Activated CD4-positive, alpha-beta T cell treated with anti-CD3 and anti-CD28 coated beads, Interleukin-10, Interleukin-2, amounts not matched to agents 100 ng/mL and 50 ng/mL, durations not matched to agents 16 hours and 8 hours (primary cell): ENCODE measurements around the gene RCSD1.

Experiments used
- DNase-seq: peaks from one replicate; pipeline ENCODE4 v3.0.0-alpha.2; 2020

The RCSD1 gene

DNA sequence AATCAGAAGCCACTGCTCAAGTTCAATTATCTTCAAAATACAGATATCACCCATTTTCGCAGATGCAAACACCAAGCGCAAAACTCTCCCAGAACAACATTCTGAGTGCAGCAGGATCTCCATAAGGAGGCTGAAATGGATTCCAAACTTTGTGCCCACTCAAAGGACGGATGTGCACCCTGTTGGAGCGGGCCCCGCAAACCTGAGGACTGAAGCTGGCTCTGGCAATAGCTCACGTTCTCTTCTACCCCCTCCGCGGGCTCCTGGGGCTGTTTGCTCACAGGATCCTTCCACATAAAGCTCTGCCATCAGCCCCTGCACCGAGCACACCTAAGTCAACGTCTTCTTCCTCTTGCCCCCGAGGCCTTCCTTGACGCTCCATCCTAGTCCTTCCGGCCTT is 11.7 kb upstream of the RCSD1 start:
- no peak for DNase-seq

DNA sequence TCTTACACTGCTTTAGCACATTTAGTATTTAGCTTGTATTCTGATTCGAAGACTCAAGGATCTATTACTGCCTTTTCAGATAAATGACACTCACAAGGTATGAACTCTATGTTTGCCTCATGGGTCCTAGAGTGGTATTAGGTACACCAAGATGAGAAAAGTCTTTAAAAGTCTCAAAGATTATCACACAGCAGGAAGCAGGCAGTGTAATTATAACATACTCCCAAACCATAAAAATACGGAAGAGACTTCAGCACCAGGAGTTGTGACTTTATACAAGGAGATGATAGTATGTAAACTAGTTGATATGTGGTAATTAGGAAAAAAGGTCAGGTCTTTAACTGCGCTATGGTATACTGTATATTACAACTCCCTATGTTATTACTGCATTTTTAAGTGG is 11.2 kb upstream of the RCSD1 start:
- DNase-seq, result no peak

DNA sequence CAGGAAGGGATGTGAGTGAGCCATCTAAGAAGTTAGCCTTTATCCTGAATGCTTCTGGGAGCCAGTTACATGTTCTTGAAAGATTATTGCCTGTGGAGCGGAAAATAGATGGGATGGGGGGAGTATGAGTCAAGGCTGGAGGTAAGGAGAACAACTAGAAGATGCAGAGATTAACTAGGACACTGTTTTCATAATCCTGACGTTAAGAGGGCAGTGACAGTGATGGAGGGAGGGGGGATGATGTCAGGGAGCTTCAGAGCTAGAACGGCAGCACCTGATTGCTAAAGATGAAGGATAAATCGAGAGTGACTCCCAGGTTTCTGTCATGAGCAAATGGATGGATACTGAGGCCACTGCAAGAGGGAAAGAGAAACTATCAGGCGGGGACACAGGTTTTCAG is 10.0 kb upstream of the RCSD1 start:
- no peak for DNase-seq

- DNase-seq, result no peak
These were observed 8.2 kb upstream of the RCSD1 start for GRCh38 chr1:167621780-167622313.

- DNase-seq, result no peak
These were observed 6.1 kb upstream of the RCSD1 start for GRCh38 chr1:167623951-167624350.

- no peak for DNase-seq
These were observed 4.8 kb upstream of the RCSD1 start for GRCh38 chr1:167625040-167625823.

DNA sequence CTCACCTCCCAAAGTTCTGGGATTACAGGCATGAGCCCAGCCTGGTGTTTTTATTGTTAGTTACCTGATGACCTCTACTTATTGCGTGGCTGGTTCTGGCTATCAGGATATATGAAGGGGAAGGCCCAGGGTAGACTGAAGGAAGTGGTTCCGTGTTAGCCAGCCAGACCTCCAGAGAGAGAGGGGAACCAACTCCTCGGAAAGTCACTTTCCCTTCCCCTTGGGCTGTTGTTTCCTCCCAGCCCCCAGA is 2.5 kb upstream of the RCSD1 start:
- DNase-seq, result peak; percentile 60

- peak; percentile 95 for DNase-seq
These were observed 2.0 kb upstream of the RCSD1 start for GRCh38 chr1:167627865-167628641.

DNA sequence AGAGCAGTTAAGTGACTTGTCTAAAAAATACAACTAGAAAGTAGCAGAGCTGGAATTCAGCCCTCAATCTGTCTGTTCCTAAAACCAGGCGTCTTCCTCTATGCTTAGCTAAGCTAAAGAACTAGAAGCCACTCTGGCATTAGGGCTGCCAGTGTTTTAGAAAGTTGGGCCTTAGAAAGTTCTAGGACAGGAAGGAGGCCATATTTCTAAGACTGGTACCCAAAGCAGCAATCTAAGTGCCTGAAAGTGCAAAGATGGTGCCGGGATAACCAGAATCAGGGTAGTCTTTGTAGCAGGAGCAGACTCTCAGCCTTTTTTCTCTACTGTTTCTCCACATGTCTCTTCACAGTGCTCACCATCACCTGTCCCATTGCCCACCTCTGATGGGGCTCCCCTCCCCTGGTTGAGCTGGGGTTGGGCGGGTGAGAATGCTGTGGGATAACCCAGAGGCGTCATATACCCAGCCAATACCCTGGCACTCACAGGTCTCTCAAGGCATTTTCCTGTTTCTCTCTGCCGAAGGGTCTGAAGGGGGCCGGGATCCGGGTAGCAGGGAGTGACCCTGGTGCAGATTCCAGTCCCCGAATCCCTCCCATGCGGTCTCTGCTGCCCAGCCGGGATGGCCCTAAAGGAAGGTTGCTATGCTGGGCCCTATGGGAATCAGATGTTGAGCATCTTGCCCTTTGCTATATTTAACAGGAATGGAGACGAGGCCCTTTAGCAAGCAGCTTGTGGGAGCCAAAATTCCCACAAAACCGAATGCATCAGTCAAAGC is 1.1 kb upstream of the RCSD1 start:
- peak; percentile 34 for DNase-seq

- peak; percentile 45 for DNase-seq
These were observed 745 bp downstream of the RCSD1 start for GRCh38 chr1:167630568-167631385.

- peak; percentile 32 for DNase-seq
These were observed 1.4 kb downstream of the RCSD1 start for GRCh38 chr1:167631386-167631935.

DNA sequence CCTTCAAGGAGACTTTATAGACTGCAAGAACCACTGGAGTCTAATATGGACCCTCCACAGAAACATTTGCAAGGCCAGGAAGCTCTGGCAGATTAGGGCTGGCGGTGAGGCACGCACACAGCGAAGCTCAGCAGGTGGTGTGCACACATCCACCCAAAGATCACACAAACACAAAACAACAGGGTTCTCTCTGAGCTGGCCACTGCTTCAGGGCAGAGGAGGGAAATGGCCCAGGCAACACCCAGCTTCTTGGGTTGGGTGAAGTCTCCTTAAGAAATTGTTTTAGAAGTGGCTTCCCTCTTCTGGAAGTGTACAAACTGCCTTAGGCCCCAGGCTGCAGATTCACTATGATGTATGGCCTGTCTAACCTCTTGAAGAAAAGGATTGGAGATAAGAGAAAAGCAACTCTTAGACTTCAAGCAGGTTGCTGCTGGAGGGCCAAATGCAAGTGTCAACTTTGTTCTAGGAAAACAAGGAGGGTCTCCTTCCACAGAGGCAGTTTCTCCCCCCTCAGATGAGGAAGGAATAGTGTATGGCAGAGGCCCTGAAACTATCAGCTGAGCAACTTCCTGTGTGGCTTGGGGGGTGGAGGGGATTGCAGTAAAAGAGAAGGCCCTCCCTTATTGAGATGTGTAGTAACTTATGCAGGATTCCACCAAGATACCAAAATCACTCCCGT is 2.0 kb downstream of the RCSD1 start:
- peak; percentile 65 for DNase-seq

DNA sequence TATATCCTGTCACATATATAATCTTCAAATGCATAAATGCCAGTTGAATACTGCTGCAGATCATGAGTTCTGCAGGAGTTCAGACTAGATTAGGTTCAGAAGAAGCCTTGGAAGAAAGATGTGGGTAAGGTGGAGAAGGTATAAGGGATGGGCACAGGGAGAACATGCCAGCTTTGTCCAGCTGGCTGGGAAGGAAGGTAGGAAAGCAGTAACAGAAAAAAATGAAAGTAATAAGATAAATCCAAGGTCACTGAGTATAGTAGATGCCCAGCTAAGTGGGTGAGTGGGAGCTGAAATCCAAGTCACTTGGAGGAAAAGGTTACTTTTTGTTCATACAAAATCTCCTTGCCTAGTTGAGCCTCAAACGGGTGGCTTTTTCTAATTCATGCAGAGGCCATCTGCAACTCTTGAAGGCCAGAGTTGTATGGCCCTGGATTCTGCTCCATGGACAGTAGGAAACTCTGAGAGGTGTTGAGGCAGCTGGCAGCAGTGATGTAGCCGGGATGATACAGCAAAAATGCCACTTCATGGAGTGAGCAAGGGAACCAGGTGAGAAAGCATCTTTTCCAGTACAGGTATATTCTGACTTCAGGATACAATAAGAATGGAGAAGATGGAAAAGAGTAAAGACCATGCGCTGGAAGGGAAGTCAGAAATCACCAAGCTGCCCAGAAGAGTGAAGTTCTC is 3.4 kb downstream of the RCSD1 start:
- DNase-seq, result no peak

- DNase-seq, result no peak
These were observed 4.4 kb downstream of the RCSD1 start for GRCh38 chr1:167634435-167634834.

GRCh38 chr1:167635156-167635648 is 5.2 kb downstream of the RCSD1 start:
- DNase-seq, result no peak

DNA sequence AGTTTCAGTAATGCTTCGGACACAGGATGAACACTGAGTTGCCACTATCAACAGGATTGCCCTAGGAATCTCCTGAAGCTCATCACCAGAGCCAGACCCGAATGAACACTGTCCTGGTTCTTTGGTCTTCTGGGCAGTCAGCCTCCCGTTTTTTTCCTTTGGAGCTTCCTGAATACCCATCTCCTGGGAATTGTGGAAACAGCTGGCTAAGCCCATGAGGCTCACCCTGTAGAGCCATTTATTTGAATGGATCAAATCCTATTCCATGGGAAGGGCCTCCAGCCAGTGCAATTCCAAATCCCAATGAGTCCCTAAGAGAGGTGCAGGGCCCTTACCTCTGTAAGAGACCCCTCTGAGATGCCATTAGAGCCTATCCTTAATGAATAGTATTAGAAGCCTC is 5.9 kb downstream of the RCSD1 start:
- DNase-seq, result no peak

DNA sequence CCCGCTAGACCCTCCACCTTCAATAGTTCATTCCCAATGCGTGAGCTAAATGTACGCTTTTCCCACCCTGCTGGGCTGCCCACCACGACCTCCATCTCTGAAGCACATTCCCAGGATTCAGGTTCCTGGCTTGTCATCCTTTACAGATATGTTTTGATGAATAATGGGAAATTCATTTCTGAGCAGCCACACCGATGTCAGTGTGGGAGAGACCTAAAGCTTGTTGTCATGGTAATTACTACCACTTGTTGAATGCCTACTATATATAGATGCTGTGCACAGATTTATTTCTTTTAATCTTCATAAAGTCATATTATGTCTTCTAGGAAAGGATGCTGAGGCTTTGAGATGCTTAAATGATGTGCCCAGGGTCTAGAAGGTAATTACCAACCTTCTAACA is 8.0 kb downstream of the RCSD1 start:
- no peak for DNase-seq

DNA sequence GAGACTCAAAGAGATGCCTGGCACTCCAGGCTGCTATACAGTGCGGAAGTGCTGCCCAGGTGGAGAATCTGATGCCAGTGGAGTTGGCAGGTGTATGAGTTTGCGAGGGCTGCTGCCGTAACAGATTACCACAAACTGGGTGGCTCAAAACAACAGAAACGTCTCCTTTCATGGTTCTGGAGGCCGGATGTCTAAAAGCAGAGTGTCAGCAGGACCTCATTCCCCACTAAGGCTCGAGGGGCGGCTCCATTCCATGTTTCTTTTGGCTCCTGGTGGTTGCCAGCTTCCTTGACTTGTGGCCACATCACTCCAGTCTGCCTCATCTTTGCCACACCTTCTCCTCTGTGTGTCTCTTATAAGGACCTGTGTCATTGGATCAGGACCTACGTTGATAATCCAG is 10.0 kb downstream of the RCSD1 start:
- no peak for DNase-seq

GRCh38 chr1:167641786-167642500 is 11.9 kb downstream of the RCSD1 start:
- DNase-seq, result peak; percentile 60

- no peak for DNase-seq
These were observed 12.4 kb downstream of the RCSD1 start for GRCh38 chr1:167642501-167642826.
